GM12865 (cell line): ENCODE measurements around the gene ANKRD1.
A peak's percentile ranks its signal among the peaks of the same experiment; 100 is the strongest.

Experiments used
- DNase-seq: peaks from one replicate; pipeline ENCODE4 v3.0.0; 2010; ENCODE audit warnings: low read depth
- H3K4me3 ChIP-seq: 2 replicates; pipeline ENCODE4 v1.5.1; 2011; ENCODE audit warnings: mild to moderate bottlenecking, low read depth, low read length, control low read depth
- TF ChIP-seq, protein P1 (sequence below): IDR thresholded peaks from 2 replicates; pipeline ENCODE4 v1.5.1; 2011; ENCODE audit warnings: low read length, control low read depth, low read depth, inconsistent platforms; ENCODE audit not compliant: insufficient read depth; ENCODE audit errors: missing control alignments

ANKRD1 gene

DNA sequence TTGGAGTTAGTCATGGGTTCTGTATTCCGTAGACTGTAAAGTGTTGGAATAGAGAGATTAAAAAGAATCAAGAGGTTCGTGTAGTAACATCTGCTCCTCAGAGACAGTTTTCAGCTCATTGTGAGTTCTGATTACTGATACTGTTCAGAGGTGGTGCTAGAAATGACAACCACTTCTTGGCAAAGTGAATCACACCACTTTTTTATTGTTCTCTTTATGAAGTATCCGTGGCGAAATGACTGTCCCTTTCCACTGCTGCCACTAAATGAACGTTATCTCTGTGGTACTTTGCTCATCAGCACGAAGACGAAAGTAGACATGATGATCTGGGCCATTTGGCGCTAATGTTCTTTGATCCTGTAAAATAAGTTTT lies 48.3 kb downstream of the ANKRD1 start:
- DNase-seq = peak; percentile 27
- TF ChIP-seq, protein P1, sequence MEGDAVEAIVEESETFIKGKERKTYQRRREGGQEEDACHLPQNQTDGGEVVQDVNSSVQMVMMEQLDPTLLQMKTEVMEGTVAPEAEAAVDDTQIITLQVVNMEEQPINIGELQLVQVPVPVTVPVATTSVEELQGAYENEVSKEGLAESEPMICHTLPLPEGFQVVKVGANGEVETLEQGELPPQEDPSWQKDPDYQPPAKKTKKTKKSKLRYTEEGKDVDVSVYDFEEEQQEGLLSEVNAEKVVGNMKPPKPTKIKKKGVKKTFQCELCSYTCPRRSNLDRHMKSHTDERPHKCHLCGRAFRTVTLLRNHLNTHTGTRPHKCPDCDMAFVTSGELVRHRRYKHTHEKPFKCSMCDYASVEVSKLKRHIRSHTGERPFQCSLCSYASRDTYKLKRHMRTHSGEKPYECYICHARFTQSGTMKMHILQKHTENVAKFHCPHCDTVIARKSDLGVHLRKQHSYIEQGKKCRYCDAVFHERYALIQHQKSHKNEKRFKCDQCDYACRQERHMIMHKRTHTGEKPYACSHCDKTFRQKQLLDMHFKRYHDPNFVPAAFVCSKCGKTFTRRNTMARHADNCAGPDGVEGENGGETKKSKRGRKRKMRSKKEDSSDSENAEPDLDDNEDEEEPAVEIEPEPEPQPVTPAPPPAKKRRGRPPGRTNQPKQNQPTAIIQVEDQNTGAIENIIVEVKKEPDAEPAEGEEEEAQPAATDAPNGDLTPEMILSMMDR = no peak
- H3K4me3 ChIP-seq = peak overlapping the region; percentile 74

DNA sequence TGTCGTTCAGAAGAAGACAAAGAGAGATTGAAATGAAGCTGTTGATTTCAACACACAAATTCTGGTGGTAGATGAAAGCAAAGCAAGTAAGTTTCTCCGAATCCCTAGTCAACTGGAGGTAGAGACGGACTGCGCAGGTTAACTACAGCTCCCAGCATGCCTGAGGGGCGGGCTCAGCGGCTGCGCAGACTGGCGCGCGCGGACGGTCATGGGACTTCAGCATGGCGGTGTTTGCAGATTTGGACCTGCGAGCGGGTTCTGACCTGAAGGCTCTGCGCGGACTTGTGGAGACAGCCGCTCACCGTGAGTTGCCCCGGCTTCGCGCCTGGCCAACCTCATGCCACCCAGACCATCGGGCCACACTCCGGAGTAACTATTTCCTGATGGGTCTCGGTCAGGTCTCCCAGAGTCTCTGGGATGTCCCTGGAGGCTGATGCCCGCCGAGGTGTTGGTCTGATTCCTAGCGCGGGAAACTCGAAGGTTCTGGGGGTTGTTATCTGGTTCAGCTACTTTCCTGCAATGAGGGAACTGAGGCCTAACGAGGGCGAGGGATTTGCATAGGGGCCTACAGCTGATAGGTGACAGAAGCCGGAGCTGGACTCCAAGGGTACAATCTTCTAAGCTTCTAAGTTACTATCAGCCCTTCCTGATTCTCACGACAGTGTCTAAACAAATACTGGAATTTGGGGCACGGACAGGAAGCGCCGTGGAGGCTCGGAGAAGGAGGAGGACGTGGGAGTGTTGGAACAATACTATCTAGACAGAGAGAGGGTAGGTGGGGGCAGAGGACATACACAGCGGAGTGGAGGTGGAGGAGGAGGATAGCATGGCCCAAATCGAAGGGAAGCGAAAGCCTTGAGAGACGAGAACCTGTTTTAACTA lies 48.9 kb downstream of the ANKRD1 start, which contains the start of gene RPP30:
TSS of gene RPP30 (plus strand) at position 209 of the 882 bp plus-strand sequence. CDS start at position 222, 13 bp downstream.
- TF ChIP-seq, protein P1 = no peak
- peak; percentile 88 for DNase-seq

DNA sequence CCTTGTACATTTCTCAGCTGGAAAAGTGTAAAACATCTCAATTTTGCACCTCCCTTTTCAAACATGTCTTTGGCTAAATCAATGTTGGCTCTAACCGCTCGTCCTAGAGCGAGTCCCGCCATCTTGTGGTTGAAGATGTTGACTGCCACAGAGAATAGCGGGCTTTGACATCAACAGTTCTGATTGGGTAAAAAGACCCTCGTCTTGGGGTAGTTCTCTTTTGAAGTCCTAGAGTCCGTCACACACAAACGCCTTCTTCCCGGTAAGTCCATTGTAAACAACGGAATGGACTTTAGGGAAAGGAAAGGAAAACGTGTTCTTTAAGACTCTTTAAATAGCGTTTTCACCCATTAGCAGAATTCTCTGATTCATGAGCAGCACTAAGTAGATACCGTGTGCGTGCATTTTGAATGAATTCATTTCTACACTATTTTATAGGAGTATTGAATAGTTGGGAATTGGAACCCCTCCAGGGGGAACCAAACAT lies 49.6 kb downstream of the ANKRD1 start:
- peak overlapping the region; percentile 74 for H3K4me3 ChIP-seq
- DNase-seq = peak; percentile 74
- TF ChIP-seq, protein P1 = peak; percentile 40

More for the DNA sequence above, 48.9 kb downstream of the ANKRD1 start, which contains the start of gene RPP30:
- H3K4me3 ChIP-seq = peak within 1 kb of the TSS; percentile 74

DNA sequence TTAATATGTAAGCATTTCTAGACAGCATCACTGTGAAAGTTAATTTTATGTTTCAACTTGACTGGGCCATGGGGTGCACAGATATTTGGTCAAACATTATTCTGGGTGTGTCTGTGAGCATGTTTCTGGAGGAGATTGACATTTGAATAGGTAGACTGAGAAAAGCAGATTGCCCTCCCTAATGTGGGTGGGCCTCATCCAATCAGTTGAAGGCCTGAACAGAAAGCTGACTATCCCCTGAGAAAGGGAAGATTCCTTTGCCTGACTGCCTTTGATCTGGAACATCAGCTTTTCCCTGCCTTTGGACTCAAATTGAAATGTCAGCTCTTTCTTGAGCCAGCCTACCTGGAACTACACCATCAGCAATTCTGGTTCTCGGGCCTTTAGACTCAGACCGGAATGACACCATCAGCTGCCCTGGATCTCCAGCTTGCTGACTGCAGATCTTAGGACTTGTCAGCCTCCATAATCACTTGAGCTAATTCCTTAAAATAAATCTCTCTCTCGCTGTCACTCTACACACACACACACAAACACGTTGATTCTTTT lies 54.8 kb downstream of the ANKRD1 start:
- TF ChIP-seq, protein P1 = no peak
- no peak for DNase-seq
- no peak overlapping the region for H3K4me3 ChIP-seq

DNA sequence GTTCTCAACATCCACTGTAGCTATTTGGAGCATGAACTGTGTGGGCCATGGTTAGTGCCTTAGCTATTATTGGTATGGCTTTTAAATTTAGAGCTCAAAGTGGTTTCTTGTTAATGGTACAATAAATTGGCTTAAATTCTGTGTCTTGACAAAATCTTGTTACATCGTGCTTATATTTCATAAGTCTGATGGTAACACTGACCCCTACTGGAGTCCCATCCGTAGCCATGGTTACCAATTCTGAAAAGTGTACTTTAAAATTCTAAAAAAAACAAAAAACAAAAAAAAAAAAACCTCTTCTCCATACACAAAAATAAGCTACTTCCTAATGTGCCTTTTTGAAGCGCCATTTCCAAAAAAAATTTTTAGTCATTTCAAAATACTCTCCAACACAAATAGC lies 55.5 kb downstream of the ANKRD1 start:
- TF ChIP-seq, protein P1 = peak; percentile 33
- no peak overlapping the region for H3K4me3 ChIP-seq
- DNase-seq = peak; percentile 26

DNA sequence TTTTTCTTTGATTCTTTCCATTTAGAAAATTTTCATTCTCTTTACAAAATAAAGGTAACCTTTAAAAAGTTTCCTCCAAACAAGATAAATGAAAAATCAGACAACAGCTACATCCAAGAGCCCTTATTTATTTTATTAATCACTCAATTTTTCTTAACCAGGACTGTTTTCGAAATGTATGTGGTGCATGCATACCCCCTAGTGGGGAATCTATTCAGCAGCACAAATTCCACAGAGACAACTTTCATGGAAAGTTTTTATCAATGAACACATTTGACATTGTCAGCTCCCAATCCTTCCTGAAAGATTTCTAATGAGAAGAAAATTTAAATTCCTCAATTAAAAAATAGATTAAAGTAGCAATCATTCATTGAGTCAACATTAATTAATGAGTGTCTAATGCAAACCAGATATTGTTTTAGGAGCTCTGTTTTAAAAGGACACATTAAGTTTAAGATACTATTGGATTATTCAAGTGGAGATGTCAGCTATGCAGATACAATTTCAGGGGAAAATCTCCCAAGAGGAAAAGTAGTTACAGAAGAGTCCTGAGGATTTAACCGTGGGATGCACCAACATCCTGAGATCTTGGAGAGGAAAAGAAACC lies 57.9 kb downstream of the ANKRD1 start:
- TF ChIP-seq, protein P1 = peak; percentile 57
- peak; percentile 27 for DNase-seq
- no peak overlapping the region for H3K4me3 ChIP-seq
